ENCODE data around the gene TUBA3D. TPM values are rescaled to one million over a fixed set of nuclear protein-coding genes. Genes with fewer than 3 reads are reported as not detected.
"Not testable (repeated sequence)": the region's sequence is repeated elsewhere in the genome, so short reads cannot be mapped to it uniquely, and the experiment has no call there.

TUBA3D gene
- not detected for total RNA-seq

GRCh38 chr2:131475831-131476230, at the start of gene TUBA3D:
Gene TUBA3D, plus strand, starts transcription at chr2:131476119. Its CDS starts 81 bp downstream, at chr2:131476200.
- DNase-seq (ENCODE audit: low spot score): no peak

GRCh38 chr2:131426727-131427126, 49.2 kb upstream of the TUBA3D start:
- DNase-seq (ENCODE audit: low spot score): no peak

DNA sequence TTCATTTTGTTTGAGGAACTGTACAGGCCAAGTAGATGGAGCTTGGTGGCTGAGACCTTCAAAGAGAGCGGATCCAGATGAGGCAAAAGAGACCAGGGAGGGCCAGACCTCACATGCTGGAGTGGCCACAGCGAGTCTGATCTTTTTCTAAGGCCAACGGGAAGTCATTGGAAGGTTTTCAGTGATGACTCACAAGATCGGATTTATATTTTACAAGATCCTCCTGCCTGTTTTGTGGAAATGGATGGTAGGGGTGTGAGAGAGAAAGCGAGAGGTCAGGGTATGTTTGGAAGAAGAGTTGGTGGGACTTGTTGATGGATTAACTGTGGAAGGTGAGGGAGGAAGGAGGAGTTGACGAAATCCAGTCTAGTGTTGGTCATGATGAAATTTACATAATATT, 44.6 kb upstream of the TUBA3D start:
- DNase-seq (ENCODE audit: low spot score): no peak

DNA sequence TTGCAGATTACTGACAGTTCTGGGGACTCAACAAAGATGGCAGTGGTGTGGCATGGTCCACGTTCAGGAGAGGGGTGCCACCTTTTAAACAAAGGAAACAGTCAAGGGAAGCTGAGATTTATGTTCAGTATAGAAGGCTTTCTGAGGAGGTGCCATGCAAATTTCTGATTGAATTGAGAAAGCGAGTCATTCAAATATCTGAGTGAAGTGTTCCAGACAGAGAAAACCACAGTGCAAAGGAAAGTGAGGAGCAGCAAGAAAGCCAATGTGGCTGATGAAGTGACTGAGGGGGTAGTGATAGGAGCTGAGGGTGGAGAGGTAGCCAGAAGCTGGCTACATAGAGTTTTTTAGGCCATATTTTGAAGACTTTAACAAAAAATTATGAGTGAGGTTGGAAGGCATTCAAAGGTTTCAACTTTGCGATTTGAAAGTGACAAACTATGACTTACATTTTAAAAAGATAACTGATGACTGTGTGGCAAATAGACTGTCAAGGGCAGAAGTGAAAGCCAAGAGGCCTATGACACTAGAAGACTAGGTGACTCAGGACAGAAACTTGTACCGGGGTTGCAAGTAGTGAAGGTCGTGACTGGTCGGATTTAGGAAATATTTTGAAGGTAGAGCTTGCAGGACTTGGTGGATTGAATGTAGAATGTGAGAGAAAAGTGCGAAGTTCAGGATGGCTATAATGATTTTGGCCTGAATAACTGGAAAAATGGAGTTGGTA, 35.0 kb upstream of the TUBA3D start:
- DNase-seq (ENCODE audit: low spot score): not testable (repeated sequence)

DNA sequence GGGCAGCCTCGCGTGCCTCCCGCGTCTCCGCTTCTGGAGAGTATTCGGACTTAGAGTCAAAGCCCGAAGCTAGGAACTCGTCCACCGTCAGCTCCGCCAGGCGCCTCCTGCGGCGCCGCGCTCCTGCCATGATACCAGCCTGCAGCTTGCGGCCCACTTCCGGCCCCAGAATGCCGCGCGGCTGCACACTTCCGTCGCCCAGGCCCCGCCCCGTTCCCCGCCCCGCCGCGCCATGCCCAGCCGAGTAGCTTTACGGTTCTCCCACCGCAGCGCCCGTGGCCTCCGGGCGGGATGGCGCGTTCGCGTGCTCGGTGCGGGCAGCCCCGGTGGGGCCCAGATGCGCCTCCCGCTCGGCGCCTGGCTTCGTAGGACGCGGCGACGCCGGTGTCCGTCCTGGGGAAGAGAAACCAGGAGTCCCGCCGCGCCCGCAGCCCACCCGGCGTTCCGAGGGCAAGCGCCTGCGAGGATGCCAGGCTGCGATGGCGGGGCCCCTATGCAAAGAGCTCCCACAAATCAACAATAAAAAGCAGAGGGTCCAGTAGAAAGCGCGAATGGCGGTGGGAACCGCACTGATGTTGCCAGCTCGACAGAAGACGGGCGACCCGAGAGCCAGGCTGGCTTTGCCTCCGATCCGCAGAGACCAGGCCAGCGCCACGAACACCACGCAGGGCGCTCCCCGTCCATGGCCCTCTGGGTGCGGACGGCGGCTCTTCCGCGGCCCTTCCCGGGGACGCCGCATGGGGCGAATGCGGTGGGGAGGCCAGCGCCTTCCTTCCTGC, 31.0 kb upstream of the TUBA3D start:
- not testable (repeated sequence) for DNase-seq (ENCODE audit: low spot score)

DNA sequence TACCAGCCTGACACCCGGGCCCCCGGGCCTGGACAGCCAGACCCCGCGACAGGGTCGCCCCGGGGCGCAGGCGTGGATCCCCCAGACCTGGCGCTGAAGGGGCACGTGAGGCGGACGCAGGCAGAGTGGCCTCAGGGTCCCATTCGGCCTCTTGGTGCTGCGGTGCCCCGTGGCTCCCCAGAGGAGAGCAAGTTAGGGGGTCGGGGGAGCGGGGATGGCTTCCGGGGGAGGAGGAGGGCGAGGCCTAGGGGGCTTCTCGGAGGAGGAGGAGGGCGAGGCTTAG, 30.5 kb upstream of the TUBA3D start:
- DNase-seq (ENCODE audit: low spot score): not testable (repeated sequence)

DNA sequence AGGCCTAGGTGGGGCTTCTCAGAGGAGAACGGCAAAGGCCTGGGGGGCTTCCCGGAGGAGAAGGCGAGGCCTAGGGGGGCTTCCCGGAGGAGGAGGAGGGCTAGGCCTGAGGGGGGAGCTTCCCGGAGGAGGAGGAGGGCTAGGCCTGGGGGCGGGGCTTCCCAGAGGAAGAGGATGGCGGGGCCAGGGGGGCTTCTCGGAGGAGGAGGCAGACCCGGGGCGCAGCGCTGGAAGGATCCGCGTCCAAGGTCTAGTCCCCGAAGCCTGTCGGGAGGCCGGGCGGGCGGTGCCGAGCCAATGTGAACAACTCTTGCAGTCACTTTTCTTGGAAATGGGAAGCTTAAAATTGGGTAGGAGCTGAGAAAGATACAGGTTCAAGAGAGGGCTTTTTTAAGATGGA, 30.0 kb upstream of the TUBA3D start:
- no peak for DNase-seq (ENCODE audit: low spot score)

DNA sequence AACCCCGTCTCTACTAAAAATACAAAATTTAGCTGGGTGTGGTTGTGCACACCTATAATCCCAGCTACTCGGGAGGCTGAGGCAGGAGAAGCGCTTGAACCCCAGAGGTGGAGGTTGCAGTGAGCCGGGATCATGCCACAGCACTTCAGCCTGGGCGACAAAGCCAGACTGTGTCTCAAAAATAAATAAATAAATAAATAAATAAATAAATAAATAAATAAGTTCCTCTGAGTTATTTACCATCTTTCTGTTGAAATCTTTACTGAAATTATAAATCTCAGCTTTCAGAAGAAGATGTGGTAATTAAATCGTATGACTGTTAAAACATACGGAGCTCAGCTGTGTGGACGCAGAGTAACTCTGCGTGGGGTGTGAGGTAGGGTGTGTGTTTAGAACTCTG, 27.9 kb upstream of the TUBA3D start:
- not testable (repeated sequence) for DNase-seq (ENCODE audit: low spot score)

GRCh38 chr2:131451265-131451949, 24.5 kb upstream of the TUBA3D start:
- not testable (repeated sequence) for DNase-seq (ENCODE audit: low spot score)

GRCh38 chr2:131454914-131455313, 21.0 kb upstream of the TUBA3D start:
- DNase-seq (ENCODE audit: low spot score): not testable (repeated sequence)

DNA sequence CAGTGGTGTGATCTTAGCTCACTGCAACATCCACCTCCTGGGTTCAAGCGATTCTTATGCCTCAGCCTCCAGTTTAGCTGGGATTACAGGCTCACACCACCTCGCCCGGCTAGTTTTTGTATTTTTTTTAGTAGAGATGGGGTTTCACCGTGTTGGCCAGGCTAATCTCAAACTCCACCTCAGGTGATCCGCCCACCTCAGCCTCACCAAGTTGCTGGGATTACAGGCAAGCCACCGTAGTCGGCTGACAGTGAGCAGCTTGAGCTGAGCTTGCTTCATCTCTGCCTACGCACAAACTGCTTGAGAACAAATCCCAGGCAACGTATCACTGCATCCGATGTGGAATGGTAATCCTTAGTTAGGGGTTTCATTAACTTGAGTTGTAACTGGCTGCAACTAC, 8.2 kb upstream of the TUBA3D start:
- not testable (repeated sequence) for DNase-seq (ENCODE audit: low spot score)

DNA sequence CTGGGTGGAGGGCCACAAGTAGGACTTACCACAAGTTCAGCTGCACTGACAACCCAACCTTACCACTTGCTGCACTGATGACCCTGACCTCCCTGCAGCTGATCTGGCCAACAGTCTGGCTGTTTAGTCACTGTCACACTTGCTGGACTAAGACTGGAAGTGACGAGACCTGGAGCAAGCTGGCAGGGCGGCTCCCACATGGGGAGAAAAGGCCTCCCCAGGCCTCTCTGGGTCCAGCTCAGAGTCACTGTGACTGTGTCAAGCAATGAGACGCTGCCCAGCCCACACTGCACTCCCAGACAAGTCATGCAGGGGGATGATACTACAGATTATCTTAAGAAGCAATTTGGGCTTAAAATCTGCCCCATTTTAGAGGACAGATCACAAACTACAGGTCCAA, 5.0 kb upstream of the TUBA3D start:
- DNase-seq (ENCODE audit: low spot score): not testable (repeated sequence)

DNA sequence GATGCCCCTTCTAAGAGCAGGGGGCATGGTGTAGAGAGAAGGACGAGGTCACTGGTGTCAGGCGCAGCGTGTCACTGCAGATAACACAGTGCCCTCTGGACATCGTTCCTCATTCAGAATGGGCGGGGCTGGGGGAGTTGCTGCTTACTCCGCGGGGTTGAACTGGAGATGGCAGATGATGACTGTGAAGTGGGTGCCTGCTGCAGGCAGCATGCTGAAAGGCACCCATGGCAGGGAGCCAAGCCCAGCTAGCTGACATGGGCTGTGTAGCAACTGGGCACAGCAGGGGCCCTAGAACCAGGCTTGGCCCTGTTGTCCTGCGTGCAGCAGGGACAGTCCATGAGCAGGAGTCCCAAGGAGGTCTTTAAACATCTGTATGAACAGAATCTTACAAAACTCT, 4.3 kb upstream of the TUBA3D start:
- not testable (repeated sequence) for DNase-seq (ENCODE audit: low spot score)

- not testable (repeated sequence) for DNase-seq (ENCODE audit: low spot score)
Measured at GRCh38 chr2:131473266-131473665, 2.7 kb upstream of the TUBA3D start.

DNA sequence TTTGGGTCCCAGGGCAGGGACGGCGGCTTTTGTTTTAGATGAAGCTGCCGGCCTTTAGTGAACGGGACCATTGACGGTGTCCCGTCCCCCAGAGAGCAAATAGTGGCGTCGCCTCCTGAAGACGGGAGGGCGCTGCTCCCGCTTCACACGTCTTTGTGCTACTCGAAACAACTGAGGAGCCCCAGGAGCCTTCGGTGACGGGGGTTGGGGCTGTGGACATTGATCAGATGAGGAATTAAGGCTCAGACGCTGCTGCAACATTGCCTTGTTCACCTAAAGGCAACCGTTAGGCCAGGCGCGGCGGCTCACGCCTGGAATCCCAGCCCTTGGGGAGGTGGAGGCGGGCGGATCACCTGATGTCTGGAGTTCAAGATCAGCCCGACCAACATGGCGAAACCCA, 444 bp downstream of the TUBA3D start:
- DNase-seq (ENCODE audit: low spot score): not testable (repeated sequence)

DNA sequence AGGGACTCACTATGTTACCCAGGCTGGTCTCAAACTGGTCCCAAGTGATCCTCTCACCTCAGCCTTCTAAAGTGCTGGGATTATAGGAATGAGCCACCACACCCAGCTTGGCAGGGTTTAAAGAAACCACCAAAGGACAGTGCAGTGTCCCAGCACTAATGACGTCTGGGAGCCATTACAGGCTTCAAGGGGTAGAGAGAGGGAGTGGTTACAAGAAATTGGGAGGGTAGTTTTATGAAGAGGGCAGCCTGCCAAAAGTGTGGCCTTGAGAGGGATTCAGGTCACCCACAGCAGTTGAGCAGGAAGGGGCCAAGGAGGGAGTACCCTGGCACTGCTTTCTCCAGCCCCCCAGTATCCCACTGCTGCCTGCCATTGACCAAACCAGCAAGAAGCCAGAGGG, 1.3 kb downstream of the TUBA3D start:
- not testable (repeated sequence) for DNase-seq (ENCODE audit: low spot score)

GRCh38 chr2:131478074-131478849, 2.3 kb downstream of the TUBA3D start:
- DNase-seq (ENCODE audit: low spot score): not testable (repeated sequence)

DNA sequence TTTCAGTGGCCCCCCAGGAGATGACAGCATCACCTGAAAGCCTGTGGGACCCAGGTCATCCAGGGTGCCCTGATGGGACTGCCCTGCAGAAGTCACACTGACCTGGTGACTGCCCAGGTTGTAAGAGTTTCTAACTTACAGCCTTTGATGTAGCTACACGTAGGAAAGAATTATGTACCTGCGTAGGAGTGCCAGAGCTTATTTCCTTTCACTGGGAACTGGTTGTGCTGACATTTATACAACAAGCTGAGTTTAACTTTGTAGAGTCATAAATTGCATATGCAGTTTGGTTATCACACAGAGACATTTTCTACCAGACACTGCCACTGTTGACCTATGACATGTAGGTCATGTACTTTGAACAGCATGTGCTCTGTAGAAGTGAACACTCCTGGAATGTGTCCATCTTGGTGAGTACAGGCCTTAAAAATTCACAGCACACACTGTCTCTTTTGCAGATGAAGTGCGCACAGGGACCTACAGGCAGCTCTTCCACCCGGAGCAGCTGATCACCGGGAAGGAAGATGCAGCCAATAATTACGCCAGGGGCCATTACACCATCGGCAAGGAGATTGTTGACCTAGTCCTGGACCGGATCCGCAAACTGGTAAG, 3.0 kb downstream of the TUBA3D start:
- not testable (repeated sequence) for DNase-seq (ENCODE audit: low spot score)

DNA sequence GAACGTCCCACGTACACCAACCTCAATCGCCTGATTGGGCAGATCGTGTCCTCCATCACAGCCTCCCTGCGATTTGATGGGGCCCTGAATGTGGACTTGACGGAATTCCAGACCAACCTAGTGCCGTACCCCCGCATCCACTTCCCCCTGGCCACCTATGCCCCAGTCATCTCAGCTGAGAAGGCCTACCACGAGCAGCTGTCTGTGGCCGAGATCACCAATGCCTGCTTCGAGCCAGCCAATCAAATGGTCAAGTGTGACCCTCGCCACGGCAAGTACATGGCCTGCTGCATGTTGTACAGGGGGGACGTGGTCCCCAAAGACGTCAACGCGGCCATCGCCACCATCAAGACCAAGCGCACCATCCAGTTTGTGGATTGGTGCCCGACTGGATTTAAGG, 4.4 kb downstream of the TUBA3D start:
- not testable (repeated sequence) for DNase-seq (ENCODE audit: low spot score)

GRCh38 chr2:131482506-131483155, 6.7 kb downstream of the TUBA3D start:
- not testable (repeated sequence) for DNase-seq (ENCODE audit: low spot score)
